Progenitor cell of endocrine pancreas (in vitro differentiated cells): ENCODE measurements around the gene ZNF490. TPM values are rescaled to one million over a fixed set of nuclear protein-coding genes. Genes with fewer than 3 reads are reported as not detected.
"Not testable (repeated sequence)": the region's sequence is repeated elsewhere in the genome, so short reads cannot be mapped to it uniquely, and the experiment has no call there.

ENCODE experiments used
- DNase-seq: peaks from one replicate; pipeline ENCODE4 v3.0.0; 2021; ENCODE audit warnings: low spot score; ENCODE audit not compliant: unreplicated experiment
- H3K27ac Mint-ChIP-seq: 2 replicates; pipeline ENCODE4 v1.8.0; 2021; ENCODE audit warnings: mild to moderate bottlenecking, moderate library complexity, mixed read lengths
- H3K27me3 Mint-ChIP-seq: 2 replicates; pipeline ENCODE4 v1.8.0; 2021; ENCODE audit warnings: mixed read lengths
- H3K36me3 Mint-ChIP-seq: 2 replicates; pipeline ENCODE4 v1.8.0; 2022; ENCODE audit warnings: mixed read lengths; ENCODE audit not compliant: insufficient read depth
- H3K4me1 Mint-ChIP-seq: 2 replicates; pipeline ENCODE4 v1.8.0; 2021; ENCODE audit warnings: low read depth, mixed read lengths
- H3K4me3 Mint-ChIP-seq: 2 replicates; pipeline ENCODE4 v1.8.0; 2021; ENCODE audit warnings: low read depth, mild to moderate bottlenecking, moderate library complexity, mixed read lengths
- H3K9me3 Mint-ChIP-seq: 2 replicates; pipeline ENCODE4 v1.8.0; 2021; ENCODE audit warnings: low read depth, mixed read lengths
- total RNA-seq: library from RNA; stranded (reverse); gene quantifications from 2 replicates; pipeline ENCODE4 v1.2.1, GENCODE V29; 2021
- TF ChIP-seq, protein P1 (sequence below): fragments of 200-600 bp; sonication (generic); IDR thresholded peaks from one replicate; pipeline ENCODE4 v1.5.0; 2021; ENCODE audit warnings: antibody characterized with exemption, mild to moderate bottlenecking; ENCODE audit not compliant: unreplicated experiment

The ZNF490 gene
- total RNA-seq, 1 donor from 2014 or later = 15.1 TPM

DNA sequence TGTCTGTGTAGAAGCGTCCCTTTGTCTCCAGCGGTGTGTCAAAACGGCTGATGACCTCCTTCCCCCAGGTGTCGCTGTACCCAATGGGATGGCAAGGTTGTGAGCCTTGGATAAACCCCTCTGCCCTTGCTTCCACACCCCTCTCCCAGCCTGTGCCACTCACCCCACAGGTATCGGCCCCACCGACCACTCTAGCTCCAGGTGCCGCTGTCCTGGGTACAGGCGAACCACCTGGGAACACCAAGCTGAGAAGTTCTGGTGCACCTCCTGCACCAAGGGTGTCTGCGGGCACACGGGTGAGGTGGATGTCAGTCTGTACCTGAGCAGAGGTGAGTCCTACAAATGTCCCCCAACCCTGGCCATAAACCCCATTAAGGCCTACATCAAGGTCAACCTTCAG, 39.3 kb upstream of the ZNF490 start:
- Mint-ChIP-seq H3K9me3 (no peaks in the 10 kb centered on the region), H3K27me3 (no peaks in the 10 kb centered on the region), H3K4me1 (no peaks in the 10 kb centered on the region), H3K36me3 (peaks cover 13% of the 10 kb centered on the region), H3K27ac (no peak overlapping the region), H3K4me3 (no peak overlapping the region)
- TF ChIP-seq, protein P1, sequence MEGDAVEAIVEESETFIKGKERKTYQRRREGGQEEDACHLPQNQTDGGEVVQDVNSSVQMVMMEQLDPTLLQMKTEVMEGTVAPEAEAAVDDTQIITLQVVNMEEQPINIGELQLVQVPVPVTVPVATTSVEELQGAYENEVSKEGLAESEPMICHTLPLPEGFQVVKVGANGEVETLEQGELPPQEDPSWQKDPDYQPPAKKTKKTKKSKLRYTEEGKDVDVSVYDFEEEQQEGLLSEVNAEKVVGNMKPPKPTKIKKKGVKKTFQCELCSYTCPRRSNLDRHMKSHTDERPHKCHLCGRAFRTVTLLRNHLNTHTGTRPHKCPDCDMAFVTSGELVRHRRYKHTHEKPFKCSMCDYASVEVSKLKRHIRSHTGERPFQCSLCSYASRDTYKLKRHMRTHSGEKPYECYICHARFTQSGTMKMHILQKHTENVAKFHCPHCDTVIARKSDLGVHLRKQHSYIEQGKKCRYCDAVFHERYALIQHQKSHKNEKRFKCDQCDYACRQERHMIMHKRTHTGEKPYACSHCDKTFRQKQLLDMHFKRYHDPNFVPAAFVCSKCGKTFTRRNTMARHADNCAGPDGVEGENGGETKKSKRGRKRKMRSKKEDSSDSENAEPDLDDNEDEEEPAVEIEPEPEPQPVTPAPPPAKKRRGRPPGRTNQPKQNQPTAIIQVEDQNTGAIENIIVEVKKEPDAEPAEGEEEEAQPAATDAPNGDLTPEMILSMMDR = no peak
- no peak for DNase-seq

DNA sequence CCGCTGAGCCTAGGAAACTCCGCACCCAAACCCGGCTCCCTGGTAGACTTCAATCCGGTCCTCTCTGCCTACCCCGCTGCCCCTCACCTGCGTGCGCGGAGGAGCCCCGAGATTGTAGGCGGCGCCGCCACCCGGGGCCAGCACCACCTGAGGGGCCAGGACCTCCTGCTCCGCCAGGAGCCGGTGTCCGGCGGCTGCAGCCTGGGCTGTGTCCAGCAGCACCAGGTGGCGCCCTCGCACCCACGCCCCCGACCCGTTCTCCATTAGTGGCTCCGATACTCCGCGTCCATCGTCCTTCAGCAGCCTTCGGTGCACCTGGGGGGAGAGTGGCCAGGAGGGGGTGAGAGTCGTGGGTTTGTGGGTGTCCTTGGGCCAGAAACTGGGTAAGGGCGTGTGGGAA, 37.5 kb upstream of the ZNF490 start:
- H3K4me1 Mint-ChIP-seq = no peaks in the 10 kb centered on the region
- H3K27me3 Mint-ChIP-seq = no peaks in the 10 kb centered on the region
- H3K4me3 Mint-ChIP-seq = no peak overlapping the region
- no peak overlapping the region for H3K27ac Mint-ChIP-seq
- H3K9me3 Mint-ChIP-seq = no peaks in the 10 kb centered on the region
- TF ChIP-seq, protein P1 = no peak
- H3K36me3 Mint-ChIP-seq = peaks cover 15% of the 10 kb centered on the region
- DNase-seq = no peak

DNA sequence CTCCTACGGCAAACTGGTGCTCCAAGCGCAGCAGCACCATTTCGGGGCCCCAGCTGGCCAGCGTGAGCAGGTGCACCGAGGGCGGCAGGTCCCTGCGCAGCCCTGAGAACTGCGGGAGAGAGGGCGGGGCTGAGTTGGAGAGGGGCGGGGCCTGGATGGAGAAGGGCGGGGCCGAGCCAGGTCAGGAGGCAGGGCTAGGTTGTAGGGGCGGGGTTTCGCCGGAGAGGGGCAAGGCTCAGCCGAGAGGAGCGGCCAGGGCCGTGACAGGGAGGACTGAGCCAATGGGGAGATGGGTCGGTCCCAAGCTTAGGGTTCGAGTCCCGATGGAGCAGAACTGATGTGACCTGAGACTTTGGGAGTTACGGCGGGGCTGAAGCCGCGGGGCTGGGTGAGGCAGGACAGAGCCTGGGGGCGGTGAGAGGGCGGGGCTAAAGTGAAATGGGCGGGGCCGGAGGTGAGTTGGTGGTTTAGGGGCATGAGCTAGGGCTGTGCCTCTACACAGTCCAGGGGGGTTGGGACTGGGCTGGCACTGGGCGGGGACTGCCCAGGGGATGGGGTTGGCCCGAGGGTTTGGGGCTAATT, 37.0 kb upstream of the ZNF490 start:
- Mint-ChIP-seq H3K4me1 (no peaks in the 10 kb centered on the region), H3K36me3 (peaks cover 15% of the 10 kb centered on the region), H3K4me3 (no peak overlapping the region), H3K9me3 (no peaks in the 10 kb centered on the region), H3K27me3 (no peaks in the 10 kb centered on the region), H3K27ac (peak overlapping the region; percentile 71)
- DNase-seq = no peak
- TF ChIP-seq, protein P1 = no peak

DNA sequence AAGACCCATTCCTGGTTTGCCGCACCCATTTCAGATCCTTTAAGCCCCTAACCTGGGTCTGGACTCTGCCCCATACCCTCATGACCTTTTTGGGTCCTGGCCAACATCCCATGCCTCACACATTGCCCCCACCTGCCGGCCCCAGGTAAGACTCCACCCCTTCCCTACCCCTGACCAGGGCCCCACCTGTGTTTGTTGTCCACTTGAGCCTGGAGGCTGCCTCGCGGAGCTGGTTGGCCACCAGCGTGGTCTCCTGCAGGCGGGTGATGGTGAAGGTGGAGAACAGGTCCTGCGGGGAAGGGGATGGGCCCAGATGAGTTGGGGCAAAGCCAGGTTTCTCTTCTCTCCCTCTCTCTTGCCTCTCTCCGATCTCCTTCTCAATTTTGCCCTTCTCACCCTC, 36.4 kb upstream of the ZNF490 start:
- peaks cover 15% of the 10 kb centered on the region for H3K36me3 Mint-ChIP-seq
- DNase-seq = no peak
- peak overlapping the region; percentile 71 for H3K27ac Mint-ChIP-seq
- no peaks in the 10 kb centered on the region for H3K4me1 Mint-ChIP-seq
- no peaks in the 10 kb centered on the region for H3K9me3 Mint-ChIP-seq
- no peak overlapping the region for H3K4me3 Mint-ChIP-seq
- TF ChIP-seq, protein P1 = no peak
- no peaks in the 10 kb centered on the region for H3K27me3 Mint-ChIP-seq

DNA sequence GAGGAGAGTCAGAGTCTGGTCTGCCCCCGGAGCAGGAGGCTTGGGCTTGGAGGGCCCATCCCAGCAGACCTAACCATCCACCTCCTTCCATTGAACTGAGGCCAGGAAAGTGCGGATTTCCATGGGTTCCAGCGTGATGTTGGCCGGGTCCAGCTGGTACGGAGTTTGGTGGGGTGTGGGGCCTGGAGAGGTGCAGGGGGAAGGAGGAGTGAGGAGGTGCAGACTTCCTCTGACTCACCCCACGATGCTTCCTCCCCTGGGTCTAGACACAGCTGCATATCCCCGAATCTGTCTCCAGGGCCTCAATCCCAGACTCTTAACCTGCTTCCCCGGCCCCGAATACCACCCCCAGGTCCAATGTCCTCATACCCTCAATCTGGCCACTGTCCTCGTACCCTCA, 35.9 kb upstream of the ZNF490 start:
- TF ChIP-seq, protein P1 = no peak
- Mint-ChIP-seq H3K4me3 (no peak overlapping the region), H3K9me3 (no peaks in the 10 kb centered on the region), H3K27ac (no peak overlapping the region), H3K36me3 (peaks cover 15% of the 10 kb centered on the region), H3K4me1 (no peaks in the 10 kb centered on the region), H3K27me3 (no peaks in the 10 kb centered on the region)
- DNase-seq = no peak

DNA sequence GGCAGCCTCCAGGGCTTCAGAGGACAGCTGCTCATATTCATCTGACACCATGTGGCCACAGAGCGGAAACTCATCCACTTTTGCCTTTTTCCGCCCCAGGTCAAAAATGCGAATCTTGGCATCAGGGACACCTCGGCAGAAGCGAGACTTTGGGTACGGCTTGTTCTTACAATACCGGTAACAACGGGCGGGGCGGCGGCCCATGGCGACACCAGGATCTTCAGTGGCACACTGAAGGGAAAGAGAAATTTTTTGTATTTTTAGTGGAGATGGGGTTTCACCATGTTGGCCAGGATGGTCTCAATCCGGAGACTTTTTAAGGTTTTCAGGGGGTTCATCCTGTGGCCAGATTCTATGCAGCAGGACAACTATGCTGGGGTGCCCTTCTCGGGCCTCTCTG, 33.1 kb upstream of the ZNF490 start:
- not testable (repeated sequence) for H3K4me1 Mint-ChIP-seq, H3K9me3 Mint-ChIP-seq, H3K27ac Mint-ChIP-seq, H3K27me3 Mint-ChIP-seq, DNase-seq, H3K36me3 Mint-ChIP-seq, H3K4me3 Mint-ChIP-seq
